ENCODE results near the gene ADAMTS8.
A peak's percentile ranks its signal among the peaks of the same experiment; 100 is the strongest.
"Not testable (repeated sequence)": the region's sequence is repeated elsewhere in the genome, so short reads cannot be mapped to it uniquely, and the experiment has no call there.

ADAMTS8 gene

DNA sequence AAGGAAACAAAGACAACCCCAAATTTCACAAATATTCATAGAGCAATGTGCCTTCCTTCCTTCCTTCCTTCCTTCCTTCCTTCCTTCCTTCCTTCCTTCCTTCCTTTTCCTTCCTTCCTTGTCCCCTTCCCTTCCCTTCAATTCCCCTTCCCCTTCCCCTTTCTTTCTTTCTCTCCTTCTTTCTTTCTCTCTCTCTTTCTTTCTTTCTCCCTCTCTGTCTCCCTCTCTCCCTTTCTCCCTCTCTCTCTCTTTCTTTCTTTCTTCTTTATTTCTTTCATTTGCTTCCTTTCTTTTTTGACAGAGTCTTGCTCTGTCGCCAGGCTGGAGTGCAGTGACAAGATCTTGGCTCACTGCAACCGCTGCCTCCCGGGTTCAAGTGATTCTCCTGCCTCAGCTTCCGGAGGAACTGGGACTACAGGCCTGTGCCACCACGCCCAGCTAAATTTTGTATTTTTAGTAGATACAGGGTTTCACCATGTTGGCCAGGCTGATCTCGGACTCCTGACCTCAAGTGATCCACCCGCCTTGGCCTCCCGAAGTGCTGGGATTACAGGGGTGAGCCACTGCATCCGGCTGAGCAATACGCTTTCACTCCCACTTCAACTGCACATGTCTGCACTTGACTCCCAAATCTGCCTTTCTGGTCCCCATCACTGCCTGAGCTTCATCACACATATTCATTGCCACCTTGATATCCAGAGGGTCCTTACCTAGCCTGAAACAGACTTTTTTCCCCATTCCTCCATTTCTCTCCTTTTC is 10.2 kb upstream of the ADAMTS8 start:
- DNase-seq = not testable (repeated sequence)

DNA sequence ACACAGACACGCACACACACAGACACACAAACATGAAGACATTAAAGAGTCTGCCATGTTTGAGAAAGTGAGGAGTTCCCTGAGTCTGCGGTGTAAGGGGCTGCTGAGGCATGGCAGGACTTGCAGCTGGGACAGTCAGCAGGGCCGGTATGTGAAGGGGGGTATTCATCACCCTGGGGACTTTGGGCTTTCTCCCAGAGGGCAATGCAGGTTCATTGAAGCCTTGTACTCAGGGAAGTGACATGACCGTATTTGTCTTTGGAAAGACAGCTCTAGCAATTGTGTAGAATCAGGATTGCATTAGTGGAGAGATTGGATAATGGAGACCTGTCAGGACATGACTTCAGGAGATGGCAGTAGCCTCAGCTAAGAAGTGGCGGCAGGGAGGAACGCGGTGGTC is 9.4 kb upstream of the ADAMTS8 start:
- DNase-seq = no peak

DNA sequence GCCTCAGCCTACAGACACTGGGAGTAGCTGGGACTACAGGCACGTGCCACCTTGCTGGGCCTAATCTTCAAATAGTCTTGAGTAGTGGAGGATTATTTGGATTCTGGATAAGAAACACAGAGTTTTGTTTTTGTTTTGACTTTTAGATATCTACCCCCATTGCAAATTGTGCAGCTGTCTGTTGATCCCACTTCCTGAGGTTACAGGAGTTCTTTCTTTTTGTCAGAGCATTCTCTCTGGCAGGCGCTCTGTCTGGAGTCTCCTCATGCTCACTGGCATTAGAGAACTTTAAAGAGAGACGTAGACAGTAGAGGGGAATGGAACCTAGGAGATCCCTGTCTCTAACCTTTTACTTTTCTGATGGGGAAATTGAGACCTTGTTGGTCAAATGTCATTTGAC is 7.8 kb upstream of the ADAMTS8 start:
- no peak for DNase-seq

DNA sequence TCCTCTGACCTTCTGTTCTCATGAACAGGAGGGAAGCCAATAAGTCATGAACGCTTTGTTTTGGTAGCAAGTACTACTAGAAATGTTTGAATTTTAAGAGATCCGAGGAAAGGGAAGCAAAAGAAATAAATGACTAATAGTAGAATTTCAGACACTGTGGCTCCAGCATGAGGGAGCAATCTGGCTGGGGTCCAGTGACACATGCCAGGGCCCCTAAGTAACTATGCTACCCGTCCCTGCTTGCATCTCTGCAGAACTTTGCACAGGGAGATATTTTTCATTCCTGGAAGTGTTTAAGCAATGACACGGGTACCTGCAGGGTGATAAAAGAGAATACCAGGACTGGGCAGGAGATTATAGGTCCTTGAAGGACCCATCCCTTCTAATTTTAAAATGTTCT is 7.3 kb upstream of the ADAMTS8 start:
- no peak for DNase-seq

DNA sequence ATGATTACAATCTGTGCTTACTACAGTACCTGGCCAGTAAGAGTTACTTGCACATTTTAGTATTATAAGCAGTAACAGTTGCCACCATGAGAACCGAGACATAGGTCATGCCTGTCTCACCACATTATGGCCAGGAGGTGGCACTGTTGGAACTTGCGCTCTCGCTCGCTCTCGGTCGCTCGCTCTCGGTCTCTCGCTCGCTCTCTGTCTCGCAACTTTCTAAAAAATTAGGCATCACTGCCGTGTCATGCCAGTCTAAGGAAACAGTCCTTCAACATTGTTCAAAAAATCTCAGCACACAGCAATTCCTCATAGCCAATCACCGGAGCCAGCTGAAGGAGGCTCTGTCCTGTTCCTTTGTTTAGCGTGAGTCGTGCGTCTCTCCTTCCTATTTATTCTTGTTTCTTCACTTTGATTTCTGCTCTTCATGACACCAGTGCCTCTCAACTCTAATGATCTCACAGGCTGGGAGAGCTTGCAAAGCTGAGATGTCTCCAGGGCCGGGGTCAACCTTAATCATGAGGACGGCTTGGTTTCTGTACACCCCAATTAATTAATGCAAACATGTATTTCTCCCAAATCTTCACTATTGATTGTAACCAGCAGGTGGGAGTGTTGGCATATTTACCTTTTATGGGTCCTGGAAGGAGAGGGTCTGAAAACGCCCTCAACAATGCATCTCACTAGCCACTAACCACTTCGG is 6.3 kb upstream of the ADAMTS8 start:
- peak; percentile 89 for DNase-seq

DNA sequence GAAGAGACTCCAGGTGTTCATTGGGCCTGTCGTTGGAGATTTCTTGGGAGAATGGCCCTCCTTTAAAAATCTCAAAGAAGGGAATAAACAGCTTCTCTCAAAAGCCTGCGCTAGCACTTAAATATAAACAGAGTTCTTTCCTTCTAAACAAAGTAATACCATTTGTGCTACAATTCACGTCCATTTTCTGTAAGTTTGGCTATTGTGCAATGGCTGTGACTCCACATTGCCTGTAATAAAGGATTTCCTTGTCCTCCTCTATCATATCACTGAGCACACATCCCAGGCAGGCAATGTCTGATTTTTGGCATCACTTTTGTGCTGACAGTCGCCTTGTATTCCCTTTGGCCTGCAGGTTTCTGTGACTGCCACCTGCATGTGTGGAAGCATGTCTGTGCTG is 4.9 kb upstream of the ADAMTS8 start:
- DNase-seq = no peak

DNA sequence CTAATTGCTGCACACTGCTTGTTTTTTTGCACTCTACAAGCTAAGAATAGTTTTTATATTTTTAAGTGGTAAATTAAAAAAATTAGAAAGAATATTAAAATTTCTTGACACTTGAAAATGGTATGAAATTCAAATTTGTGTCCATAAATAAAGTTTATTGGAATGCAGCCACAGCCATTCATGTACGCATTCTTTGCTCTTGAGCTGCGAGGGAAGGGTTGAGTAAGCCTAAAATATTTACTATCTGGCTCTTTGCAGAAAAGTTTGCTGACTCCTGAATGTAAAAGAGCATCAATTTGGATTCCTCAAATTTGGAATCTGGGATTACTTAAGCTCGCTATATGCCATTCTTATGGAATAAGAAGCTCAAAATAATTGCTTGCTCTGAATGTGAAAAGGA is 3.4 kb upstream of the ADAMTS8 start:
- no peak for DNase-seq

DNA sequence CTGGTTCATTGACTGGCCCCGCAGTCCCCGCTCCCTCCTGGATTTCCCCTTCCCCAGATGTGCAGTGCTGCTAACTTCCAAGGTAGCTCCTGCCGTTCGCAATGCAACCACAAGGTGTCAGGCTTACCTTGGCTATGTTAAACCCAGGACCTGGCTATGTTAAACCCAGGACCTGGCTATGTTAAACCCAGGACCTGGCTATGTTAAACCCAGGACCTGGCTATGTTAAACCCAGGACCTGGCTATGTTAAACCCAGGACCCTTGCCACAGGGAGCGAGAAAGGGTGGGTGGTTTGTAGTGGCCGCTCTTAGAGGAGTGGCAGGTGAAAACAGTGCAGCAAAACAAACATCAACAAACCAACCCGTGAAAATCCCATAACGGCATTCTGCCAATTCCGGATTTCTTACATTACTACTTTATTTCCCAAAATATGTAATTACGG is 2.9 kb upstream of the ADAMTS8 start:
- DNase-seq = peak; percentile 76

DNA sequence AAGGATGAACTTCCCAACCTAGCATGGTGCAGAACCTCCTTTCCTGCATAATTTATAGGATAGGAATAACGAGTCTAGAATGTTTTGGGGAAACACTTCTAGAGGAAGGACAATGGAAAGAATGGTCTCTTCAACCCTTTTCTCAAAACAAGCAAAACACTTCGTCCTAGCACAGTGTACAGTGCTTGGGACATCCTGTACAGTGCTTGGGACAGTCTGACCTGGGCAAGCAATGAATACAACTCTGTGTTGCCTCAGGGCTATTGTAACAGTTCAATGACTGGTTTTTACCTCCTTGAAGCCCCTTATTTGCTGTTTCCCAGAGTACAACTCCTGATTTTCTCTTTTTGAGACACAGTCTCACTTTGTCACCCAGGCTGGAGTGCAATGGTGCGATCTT is 1.6 kb upstream of the ADAMTS8 start:
- no peak for DNase-seq

DNA sequence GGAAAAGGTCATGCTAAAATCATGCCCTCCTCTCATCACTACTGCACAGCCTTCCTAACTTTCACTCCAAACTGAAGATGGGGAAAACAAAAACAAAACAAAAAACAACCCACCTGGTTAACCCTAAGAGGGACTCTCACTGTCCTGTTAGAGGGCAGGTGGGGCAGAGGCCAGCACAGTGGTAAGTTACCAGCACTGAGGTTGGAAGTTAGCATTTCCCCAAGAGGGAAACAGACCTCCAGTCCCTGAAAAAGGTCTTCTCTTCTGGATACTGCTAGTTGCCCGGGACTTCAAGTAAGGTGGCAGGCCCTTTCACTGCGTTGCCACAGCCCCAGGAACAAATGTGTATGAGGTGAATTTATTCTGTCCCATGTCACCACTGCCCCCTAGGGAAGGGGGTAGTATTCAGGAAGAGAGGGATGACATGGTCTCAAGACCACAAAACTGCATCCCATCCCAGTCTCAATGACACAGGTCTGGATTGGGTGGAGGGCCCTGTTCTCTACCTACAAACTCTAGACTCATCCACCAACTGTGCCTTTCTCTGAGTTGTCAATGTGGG is 792 bp upstream of the ADAMTS8 start:
- no peak for DNase-seq

DNA sequence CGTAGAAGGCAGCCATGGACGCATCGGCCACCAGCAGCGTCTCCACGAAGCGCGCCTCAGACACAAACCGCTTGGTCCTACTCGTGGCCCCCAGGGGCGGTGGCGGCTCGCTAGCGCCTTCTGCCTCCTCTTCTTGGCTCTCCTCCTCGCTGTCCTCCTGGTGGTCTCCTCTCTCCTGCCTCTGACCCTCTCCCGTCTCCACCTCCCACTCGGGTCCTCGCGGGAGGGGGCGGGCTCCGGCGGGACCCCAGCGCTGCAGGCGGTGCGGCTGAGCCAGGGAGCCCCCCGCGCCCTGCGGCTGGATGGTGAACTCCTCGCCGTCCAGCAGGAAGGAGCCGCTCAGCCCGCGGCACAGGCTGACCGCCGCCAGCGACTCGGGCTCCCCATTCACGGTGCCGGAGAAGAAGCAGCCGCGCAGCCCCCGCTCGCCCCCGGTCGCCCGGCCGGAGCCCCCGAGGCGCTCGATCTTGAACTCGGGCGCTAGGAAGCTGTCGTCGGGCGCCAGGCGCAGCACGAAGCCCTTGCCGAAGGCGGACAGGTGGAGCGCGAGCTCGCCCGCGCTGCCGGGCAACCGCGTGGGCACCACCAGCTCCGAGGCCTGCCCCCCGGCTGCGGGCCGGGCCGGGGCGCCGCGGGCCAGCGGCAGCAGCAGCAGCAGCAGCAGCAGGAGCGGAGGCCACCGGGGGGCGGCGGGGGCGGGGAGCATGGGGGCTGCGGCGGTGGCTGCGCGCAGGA is 661 bp downstream of the ADAMTS8 start:
- peak; percentile 26 for DNase-seq

DNA sequence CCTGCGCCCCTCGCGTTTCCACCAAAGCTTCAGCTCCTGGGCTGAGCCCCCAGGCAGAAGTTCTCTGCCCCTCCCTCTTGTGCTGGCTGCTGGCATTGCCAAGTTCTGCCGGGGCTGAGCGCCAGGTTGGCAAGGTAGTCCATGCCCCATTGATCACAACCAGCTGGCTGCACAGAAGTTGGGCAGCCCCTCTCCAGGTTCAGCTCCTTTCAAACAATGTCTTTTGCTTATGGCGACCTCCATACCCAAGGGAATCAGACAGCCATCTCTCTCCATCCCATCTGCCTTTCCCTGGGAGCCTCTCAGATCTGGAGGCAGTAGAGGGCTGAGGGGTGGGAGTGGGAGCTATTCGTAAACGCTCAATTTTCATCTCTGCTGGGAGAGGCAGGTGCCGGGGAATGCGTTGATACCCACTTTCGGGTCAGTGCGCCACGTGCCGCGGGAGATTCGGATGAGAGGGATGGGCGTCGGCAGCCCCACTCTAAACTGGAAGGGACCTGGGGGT is 1.5 kb downstream of the ADAMTS8 start:
- DNase-seq = no peak

DNA sequence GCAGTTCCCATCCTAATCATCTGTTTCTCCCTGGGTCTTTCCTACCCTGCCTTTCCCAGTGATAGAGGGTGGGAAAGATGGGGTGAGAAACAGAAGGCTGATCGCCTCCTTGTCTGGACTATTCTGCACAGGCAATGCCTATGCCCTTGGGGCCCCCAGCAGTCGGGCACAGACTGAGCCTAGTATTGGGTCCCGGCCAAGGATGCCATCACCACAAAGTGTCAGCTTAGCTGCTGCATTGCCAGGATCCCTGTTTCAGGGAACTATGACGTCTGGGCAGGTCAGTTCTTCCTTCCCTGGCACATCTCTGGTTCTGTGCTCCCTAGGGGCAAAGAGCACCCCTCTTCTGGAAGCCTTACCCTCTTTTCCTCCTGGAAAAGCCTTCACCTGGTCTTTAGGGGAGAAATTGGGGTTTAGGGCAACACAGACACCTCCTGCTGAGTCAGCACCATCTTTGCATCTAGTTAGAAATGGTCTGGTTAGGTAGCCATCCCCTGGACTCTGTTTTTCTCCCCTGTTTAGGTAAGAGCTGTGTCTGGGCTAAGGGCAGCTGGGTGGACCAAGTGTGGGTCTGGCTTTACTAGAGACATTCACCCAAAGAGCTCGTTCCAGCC is 2.1 kb downstream of the ADAMTS8 start:
- DNase-seq = no peak

DNA sequence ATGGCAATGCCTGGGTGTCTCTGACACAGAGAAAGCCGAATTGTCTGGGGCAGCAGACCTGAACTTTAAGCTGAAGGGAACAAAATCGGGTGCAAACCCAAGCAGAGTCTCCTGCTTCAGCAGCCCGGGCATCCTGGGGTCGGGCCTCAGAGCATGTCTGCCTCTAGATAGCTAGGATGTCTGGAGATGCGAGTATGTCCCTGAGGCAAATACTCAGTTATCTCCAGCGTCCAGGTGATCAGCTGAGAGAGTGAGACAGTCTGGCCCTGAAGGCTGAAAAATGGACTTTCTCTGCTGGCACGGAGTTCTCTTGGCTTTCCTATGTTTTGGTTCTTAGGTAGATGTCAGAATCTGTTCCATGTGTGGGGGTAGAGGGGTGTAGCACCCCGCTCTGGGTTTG is 3.3 kb downstream of the ADAMTS8 start:
- no peak for DNase-seq

DNA sequence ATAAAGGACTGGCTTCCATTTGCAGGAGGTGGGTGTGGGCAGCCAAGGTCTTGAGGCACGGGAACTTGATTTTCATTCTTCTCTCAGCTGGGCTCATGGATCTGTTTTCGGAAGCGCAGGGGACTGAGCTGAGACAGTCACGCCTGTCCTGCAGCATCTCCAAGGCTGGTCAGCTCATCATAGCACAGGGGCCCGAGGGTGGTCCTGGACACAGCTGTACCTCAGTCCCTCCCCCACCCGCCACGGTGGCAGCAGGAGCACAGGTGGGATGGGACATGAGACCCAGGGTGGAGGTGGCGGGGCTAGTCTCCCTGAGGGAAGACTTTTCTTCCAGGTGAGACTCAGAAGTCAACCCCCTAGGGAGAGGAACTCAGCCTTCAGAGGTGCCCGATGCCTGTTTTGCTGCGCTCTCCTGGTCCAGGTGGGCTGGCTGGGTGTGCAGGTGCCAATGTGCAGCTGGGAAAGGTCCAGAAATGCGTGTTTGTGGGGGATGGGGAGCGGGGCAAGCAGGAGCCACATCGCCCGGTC is 3.7 kb downstream of the ADAMTS8 start:
- DNase-seq = no peak

DNA sequence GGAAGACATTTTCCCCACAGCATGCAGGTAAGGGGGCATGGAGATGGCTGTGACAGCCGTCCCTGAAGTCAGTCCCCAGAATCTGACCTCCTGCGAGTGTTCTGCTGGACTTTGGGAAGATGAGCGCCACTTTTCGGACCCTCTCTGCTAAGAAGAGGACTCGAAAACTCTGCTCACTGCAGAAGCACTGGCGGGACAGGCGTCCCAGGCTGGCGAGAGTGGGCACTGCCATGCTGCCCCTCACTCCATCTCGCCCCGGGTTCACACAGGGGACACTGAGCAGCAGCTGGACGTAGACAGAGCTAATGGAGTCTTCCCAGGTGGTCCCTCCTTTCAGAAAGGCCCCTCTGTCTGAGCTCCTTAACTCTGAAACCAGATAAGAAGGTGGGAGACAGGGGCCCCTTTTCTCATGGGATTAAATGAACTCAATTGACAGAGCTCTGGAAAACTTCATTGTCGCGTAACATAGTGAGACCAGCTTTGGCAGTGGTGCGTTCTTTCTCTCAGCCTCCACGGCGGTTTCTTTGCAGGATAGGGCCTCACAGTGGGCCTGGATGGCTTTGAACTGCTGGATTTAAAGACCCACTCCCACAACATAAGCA is 4.8 kb downstream of the ADAMTS8 start:
- DNase-seq = no peak

DNA sequence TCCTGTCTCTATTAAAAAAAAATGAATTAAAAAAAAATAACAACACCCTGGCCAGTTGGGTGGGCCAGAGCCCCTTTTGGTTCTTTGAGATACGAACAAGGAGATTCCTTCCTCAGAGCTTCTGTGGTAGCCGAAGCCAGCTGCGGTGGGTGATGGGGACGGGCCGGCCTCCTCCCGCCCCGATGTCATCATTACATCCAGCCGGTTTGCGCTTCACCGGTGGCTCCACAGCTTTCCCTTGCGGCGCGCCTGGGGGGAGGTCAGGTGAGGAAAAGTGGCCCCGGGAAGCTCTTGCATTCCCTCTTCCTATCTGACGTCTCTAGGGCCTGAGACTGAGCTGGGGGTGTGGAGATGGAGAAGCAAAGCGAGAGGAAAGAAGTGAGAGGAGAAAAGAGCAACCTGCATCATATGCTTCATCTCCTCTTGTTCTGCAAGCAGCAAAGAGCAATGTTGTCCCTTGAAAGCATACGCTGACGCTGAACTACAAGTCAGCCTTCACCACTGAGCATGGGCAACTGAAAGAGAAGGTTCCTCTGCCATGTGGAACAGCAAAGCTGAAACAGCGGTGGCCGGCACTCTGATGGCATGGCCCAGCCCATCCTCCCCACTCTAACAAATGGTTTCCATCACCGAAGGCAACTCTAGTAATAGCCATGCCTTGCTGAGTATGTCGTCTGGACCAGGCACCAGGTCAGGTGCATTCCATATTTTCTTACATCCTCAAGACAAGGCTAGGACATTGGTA is 6.0 kb downstream of the ADAMTS8 start:
- DNase-seq = no peak

DNA sequence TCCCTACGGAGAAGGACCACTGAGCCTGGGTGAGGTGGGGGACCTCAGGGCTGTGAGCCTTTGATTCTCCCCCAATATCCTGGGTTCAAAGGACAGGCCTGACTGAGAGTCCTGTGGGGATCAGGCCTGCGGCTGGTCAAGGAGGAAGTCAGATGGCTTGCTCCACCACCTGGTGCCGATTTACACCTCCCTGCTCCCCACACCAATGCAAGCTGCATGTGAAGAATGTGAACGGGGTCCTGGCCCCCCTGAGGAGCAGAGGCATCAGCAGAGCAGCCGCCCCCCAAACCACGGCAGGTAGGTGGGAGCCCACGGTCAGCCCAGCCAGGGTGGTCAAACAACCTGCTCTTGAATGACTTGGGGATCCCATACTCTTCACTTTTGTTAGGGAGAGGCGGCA is 6.7 kb downstream of the ADAMTS8 start:
- DNase-seq = no peak

DNA sequence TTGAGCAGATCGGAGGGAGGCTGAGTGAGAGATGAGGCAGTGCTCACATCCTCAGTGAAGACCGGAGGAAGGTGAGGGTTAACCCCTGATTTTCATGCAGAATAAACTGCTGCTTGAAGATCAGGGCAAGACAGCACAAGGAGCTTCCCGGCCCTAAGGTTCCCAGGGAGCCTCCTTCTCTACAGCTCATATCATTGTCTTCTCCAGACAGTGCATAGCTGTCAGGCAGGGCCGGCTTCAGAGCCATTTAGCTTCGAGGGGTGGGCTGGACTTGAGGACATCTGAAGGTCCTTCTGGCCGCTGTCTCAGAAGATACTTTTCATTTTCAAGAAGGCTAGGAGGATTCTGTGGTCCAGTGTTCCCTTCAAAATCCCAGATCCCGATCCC is 7.2 kb downstream of the ADAMTS8 start:
- no peak for DNase-seq

DNA sequence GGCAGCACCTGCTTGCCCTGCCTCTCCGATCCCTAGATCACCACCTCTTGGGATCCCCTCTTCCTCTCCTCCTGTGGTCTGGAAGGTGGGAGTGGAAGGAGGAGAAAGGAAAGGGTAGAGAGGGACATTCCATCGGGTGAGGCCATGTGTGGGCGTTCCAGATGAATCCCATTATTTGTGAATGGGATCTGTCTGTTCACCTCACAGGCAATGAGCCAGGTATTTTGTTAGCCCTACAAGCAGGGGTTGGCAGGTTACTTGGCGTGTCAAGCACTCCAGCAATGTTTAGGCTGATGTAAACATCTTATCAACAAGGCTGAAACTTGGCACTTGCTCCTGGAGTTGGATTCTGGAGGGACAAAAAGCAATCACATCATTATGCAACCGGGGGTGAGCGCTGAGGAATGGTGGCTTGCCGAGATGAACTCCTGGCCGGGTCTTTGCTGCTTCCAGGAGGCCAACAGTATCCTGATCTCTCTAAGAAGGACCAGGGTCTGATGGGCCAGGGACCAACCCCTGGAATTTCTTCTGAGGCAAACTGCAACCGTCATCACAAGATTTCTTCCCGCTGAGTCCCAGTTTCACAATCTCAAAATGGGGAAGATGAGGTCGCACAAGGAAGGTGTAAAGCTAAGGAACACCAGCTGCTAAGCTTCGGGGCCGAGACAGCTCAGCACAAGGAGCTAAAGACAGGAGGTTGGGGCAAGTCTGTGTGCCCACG is 7.8 kb downstream of the ADAMTS8 start:
- DNase-seq = no peak

DNA sequence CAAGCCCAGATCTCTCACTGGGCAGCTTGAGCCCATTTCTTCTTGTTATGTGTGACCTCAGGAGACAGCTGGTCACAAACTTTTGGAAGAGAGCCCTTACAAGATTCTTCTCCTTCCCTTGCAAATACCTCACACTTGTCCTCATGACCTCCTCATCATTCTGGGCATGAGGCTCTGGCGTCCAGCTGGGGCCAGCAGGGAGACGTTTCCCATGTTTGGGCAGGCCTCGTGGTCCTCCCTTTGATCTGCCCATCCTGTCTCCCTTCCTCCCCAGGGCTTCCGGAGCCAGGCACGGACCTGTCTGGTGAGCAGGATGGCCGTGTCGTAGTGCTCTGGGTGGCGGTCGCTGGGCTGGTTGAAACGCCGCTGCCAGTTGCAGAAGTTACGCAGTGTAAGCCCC is 9.7 kb downstream of the ADAMTS8 start:
- no peak for DNase-seq
